ENCODE results near the gene TYW1B.
"Not testable (repeated sequence)": the region's sequence is repeated elsewhere in the genome, so short reads cannot be mapped to it uniquely, and the experiment has no call there.

DNA sequence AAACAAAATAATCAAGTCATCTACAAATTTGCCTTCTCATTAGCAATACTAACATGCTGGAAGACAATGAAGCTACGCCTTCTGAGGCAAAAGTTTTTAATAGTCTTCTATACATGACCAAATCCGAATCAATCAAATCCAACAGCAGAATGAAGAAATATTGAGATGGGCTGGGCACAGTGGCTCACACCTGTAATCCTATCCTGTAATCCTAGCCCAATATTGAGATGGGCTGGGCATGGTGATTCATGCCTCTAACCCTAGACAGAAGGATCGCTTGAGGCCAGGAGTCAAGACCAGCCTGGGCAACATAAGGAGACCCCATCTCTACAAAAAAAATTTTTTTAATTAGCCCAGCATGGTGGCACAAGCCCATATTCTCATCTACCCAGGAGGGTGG, 5.5 kb downstream of the TYW1B start:
- TF ChIP-seq, protein P1, sequence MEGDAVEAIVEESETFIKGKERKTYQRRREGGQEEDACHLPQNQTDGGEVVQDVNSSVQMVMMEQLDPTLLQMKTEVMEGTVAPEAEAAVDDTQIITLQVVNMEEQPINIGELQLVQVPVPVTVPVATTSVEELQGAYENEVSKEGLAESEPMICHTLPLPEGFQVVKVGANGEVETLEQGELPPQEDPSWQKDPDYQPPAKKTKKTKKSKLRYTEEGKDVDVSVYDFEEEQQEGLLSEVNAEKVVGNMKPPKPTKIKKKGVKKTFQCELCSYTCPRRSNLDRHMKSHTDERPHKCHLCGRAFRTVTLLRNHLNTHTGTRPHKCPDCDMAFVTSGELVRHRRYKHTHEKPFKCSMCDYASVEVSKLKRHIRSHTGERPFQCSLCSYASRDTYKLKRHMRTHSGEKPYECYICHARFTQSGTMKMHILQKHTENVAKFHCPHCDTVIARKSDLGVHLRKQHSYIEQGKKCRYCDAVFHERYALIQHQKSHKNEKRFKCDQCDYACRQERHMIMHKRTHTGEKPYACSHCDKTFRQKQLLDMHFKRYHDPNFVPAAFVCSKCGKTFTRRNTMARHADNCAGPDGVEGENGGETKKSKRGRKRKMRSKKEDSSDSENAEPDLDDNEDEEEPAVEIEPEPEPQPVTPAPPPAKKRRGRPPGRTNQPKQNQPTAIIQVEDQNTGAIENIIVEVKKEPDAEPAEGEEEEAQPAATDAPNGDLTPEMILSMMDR (conservative IDR thresholded peaks at IDR 0.05 in 1 of 2, IDR thresholded peaks at IDR 0.05 in 1 of 2; ENCODE audit: low read depth in 1 of 2, low read length in 2 of 2) = not testable (repeated sequence)
- TF ChIP-seq EZH2 (IDR thresholded peaks at IDR 0.05; ENCODE audit: low read length, missing control alignments) = not testable (repeated sequence)

Data from fibroblast of lung (primary cell).